NCI-H82 treated with DMSO at 0.1 percent for 48 hours (cell line): ENCODE data around the gene RNU7-1.
A peak's percentile ranks its signal among the peaks of the same experiment; 100 is the strongest.

Experiments
- DNase-seq: peaks from one replicate; lab custom pipeline; 2025; ENCODE audit not compliant: unreplicated experiment; lab: John Stamatoyannopoulos, UW

Gene RNU7-1

GRCh38 chr12:6917491-6918231 lies 26.0 kb upstream of the RNU7-1 start:
- DNase-seq: no peak

DNA sequence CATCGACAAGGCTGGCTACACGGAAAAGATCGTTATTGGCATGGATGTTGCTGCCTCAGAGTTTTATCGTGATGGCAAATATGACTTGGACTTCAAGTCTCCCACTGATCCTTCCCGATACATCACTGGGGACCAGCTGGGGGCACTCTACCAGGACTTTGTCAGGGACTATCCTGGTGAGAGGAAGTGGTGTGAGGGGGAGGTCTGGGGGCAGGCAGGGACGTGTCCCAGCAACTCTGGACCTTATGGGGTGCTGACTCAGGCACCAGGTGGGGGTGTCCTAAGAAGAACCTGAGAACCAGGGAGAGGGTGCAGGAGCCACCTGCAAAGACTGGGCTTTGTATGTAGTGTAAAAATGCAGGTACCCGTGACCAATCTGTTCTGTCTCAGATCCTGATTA lies 24.0 kb upstream of the RNU7-1 start:
- DNase-seq: no peak

GRCh38 chr12:6921539-6921938 lies 22.1 kb upstream of the RNU7-1 start:
- no peak for DNase-seq

GRCh38 chr12:6921996-6922946 lies 21.3 kb upstream of the RNU7-1 start:
- no peak for DNase-seq

GRCh38 chr12:6923003-6923732 lies 20.4 kb upstream of the RNU7-1 start:
- no peak for DNase-seq

DNA sequence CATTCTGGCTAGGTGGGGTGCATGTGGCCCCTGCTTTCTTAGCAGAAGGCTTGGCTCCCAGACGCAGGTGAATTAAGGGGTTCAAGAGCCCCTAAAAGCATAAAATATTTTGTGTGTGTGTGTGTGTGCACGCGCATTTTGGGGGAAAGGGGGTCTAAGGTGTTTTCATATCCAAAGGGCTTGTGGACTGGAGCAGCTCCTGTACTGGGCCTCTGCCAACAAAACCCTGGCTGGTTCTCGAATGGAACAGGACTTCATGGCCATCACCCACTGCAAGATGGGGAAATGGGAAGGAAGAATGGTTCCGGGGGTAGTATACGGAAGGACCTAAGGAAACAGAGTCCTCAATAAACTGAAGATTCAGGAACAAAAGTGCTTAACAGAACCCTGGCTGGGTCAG lies 19.8 kb upstream of the RNU7-1 start:
- DNase-seq: no peak

GRCh38 chr12:6925239-6925539 lies 18.4 kb upstream of the RNU7-1 start:
- DNase-seq: no peak

DNA sequence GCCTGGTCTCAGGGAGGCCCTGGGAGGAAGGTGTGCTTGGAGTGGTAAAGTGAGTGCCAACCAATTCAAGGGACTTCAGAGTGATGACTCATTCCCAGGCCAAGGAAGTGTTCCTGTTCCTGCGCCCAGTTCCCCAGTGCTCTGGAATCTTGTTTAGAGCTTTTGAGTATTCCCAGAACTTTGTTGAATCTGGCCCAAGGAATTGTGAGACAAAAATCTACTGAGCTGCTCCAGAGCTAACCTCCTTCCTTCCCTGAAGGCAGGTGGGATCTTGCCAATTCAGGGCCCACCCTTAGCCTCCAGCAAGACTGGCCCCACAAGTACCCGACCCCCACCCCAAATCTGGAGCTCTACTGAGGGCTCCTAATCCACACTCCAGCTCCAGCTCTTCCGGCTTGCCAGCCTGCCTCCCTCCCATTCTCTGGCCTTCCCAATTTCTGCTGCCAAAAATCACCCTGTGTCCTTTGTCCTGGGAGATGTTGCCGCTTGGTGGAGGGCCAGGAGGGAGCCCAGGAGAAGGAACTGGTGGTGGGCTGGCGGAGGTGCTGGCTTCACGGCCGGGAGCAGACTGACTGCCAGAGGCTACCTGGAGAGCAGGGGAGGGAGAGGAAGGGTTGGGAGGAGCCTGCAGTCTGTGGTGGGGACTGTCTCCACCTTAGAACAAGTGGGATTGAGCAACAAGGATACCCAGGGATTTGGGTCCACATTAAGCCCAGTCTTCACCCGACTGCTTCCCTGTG lies 17.9 kb upstream of the RNU7-1 start:
- no peak for DNase-seq

DNA sequence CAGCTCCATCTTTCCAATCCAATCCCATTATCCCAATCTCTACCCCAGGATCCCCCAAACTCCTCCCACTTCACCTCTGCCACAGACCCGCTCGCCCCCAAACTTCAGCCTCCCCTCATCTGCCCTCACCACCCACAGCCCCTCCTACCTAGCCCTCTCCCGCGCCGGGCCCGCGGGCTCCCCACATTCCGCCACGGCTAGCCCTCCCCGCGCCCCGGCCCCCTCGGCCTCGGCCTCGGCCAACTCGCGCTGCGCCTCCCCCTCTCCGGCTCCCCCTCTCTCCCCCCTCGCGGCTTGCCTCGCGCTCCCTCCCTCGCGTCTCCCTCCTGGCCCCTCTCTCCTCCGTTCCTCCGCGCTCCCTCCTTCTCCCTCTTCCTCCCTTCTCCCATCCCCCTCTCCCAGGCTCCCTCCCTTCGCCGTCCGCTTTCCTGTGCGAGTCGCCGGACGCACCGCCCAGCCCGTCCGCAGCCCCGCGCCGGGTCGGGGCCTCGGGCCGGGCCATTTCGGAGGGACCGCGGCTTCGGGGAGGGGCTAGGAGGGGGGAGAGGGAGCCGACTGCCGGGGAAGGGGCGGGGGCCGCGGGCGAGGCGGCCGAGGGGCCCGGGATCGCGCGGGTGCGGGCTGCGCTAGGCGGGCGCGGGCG lies 16.1 kb upstream of the RNU7-1 start, which contains the start of gene ATN1:
TSS of gene ATN1 (plus strand) at position 581 of the 643 bp plus-strand sequence. CDS start 6,043 bp downstream, outside the sequence.
- peak; percentile 63 for DNase-seq

- DNase-seq: no peak
These were observed 15.5 kb upstream of the RNU7-1 start for GRCh38 chr12:6928022-6928702.

GRCh38 chr12:6928703-6929407 lies 14.8 kb upstream of the RNU7-1 start:
- DNase-seq: no peak

- no peak for DNase-seq
These were observed 13.9 kb upstream of the RNU7-1 start for GRCh38 chr12:6929466-6930452.

- DNase-seq: no peak
These were observed 10.8 kb upstream of the RNU7-1 start for GRCh38 chr12:6932766-6933165.

- DNase-seq: no peak
These were observed 9.5 kb upstream of the RNU7-1 start for GRCh38 chr12:6934110-6934509.

DNA sequence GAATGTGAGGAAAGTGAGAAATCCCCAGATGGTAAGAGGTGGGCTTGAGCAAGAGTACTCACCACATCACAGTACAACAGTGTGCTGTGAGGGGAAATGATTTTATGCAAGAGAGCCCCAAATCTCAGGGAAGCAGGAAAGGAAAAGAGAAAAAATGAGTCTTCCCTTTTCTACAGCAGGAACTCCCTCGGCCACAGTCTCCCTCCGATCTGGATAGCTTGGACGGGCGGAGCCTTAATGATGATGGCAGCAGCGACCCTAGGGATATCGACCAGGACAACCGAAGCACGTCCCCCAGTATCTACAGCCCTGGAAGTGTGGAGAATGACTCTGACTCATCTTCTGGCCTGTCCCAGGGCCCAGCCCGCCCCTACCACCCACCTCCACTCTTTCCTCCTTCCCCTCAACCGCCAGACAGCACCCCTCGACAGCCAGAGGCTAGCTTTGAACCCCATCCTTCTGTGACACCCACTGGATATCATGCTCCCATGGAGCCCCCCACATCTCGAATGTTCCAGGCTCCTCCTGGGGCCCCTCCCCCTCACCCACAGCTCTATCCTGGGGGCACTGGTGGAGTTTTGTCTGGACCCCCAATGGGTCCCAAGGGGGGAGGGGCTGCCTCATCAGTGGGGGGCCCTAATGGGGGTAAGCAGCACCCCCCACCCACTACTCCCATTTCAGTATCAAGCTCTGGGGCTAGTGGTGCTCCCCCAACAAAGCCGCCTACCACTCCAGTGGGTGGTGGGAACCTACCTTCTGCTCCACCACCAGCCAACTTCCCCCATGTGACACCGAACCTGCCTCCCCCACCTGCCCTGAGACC lies 8.0 kb upstream of the RNU7-1 start:
- no peak for DNase-seq

GRCh38 chr12:6936194-6936635 lies 7.4 kb upstream of the RNU7-1 start:
- no peak for DNase-seq
